ENCODE data around the gene KLHL35.

- TF ChIP-seq, protein P1, sequence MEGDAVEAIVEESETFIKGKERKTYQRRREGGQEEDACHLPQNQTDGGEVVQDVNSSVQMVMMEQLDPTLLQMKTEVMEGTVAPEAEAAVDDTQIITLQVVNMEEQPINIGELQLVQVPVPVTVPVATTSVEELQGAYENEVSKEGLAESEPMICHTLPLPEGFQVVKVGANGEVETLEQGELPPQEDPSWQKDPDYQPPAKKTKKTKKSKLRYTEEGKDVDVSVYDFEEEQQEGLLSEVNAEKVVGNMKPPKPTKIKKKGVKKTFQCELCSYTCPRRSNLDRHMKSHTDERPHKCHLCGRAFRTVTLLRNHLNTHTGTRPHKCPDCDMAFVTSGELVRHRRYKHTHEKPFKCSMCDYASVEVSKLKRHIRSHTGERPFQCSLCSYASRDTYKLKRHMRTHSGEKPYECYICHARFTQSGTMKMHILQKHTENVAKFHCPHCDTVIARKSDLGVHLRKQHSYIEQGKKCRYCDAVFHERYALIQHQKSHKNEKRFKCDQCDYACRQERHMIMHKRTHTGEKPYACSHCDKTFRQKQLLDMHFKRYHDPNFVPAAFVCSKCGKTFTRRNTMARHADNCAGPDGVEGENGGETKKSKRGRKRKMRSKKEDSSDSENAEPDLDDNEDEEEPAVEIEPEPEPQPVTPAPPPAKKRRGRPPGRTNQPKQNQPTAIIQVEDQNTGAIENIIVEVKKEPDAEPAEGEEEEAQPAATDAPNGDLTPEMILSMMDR (IDR thresholded peaks at IDR 0.05) = no peak
- TF ChIP-seq POLR2A (IDR thresholded peaks at IDR 0.05) (no peak), EP300 (IDR thresholded peaks at IDR 0.05; ENCODE audit: low read depth) (no peak), POLR2AphosphoS5 (IDR thresholded peaks at IDR 0.05) (no peak)
Observed at GRCh38 chr11:75462117-75462653, 29.2 kb upstream of the KLHL35 start.
